GM18498 (cell line): ENCODE results near the gene MCRS1.

ENCODE experiments used
- ATAC-seq: cut with Tn5 transposase; IDR thresholded peaks from one replicate; pipeline ENCODE4 v1.9.1; 2021; ENCODE audit warnings: mild to moderate bottlenecking, moderate library complexity; ENCODE audit not compliant: unreplicated experiment

Gene MCRS1

DNA sequence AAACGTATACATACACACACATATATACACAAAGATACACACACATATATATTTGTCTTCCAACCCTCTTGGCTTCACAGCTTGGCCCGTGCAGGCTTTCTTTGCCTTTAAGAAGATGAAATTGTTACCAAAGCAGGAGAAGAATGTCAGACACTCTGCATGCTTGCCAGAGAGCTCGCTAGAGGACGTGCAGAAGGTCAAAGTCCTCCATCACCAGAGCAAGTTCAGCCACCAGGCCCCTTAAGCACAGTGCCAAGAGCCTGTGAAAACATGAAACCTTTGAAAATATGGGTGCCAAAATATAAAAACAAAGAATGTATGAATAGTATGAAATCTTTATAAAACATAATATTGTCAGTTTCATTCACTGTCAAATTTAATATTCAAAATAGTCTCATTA lies 14.9 kb upstream of the MCRS1 start:
- no peak for ATAC-seq

DNA sequence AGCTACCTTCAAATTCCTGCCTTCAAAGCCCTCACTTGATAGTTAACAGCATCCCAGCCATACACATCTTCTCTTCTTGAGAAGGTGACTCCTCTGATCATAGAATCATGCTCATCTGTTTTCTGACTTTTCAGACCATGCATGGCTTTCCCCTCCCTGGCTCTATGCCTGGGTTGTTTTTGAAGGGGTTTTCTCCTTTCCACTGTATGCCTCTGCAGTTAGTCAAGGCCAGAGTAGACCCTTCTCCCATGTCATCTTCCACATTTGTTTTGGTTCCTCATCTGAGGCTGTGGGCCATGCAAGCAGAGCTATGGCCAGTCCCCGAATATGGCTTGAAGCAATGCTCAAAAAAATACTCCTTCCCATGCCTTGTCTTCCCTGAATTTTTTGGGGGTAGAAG lies 14.3 kb upstream of the MCRS1 start:
- no peak for ATAC-seq

DNA sequence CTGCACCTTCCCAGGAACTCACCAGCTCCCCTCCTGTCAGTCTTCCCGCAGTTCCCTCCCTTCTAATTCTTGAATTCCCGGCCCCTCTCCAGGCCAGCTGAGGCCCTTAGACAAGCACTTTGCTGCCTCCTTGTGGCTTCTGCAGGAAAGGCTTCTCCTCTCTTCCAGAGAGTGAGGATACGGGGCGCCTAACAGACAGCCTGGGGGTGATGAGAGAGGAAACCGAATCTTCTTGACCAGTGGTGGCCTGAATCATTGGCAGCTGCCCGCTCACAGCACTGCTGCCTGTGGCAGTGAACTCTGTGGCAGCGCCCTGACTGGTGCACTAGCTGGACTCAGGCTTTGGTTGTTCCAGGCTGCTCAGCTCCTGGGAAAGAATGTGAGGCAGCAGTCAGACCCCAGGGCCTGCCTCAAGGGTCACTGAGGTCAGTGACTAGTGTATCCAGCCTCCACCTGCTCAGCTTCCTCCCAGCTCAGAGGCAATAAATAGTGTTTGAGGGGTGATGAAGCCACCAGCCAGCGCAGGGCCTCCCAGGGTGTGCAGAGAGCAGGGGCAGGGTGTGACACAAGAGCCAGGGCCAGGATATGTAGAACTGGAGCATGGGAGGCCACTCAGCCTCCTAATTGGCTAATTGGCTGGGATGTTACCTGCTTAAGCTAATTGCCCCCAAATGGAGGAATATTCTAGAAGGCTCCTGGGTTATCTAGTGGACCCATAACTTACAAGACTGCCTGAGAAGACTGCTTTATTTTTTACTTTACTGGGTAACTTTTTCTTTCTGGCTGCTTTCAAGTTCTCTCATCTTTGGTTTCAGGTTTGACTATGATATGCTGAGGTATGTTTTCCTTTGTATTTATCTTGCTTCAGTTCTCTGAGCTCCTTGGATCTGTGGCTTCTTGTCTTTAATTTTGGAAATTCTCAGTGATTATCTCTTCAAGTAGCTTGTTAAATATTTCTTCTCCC lies 12.9 kb upstream of the MCRS1 start:
- peak; percentile 48 for ATAC-seq

DNA sequence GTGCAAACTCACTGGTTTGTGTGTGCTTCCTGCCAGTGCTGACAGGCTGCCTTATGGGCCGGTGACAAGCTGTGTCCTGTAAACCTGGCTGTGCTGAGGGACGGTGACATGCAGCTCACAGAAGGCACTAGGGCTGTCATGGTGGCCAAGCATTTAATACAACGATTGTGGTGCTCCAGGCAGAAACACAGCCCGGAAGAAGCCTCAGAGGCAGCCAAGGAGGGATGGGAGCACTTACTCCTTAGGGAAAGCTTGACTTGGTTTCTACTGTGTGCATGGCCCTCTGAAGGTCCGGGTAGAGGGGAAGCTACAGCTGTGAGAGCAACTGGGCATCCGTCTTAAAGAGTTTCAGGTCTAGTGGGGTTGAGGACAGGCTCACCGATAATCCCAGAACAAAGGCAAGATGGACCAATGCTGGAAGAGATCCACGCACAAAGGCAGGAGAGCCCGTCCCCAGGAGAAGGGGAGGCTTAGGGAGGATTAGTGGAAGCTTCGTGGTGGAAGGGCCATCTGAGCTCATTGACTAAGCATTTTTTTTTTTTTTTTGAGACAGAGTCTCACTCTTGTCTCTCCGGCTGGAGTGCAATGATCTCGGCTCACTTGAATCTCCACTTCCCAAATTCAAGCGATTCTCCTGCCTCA lies 10.7 kb upstream of the MCRS1 start:
- no peak for ATAC-seq

DNA sequence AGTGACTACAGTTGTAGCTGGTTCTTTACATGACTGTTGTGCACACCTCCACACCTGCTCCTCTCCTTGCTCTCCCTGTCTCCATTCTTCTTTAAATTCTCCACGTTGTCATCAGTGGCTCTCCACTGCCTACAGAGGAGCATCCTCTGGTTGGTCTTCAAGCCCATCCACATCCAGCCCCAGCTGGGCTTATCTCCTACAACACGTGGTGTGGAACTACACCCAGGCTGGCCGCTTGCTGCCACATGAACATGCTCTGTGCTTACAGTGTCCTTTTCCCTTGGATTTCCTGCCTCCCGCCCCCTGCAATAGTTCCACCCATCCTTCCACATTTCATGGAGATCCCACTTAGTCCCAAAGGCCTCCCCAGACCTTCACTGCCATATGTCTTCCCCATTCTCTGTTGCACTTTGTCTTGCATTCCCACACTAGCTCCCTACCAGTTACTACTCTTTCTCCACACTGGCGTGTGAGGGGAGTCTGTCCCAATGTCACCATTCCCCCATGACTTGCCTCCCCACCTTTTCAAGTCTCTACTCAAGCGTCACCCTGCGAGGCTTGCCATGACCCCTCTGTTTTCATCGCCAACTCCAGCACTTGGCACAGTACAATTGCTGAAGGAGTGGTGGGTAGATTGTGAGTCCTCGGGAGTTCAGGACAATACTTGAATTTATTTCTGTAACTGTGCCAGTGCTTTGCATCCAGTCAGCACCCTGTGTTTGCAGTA lies 9.8 kb upstream of the MCRS1 start:
- no peak for ATAC-seq

DNA sequence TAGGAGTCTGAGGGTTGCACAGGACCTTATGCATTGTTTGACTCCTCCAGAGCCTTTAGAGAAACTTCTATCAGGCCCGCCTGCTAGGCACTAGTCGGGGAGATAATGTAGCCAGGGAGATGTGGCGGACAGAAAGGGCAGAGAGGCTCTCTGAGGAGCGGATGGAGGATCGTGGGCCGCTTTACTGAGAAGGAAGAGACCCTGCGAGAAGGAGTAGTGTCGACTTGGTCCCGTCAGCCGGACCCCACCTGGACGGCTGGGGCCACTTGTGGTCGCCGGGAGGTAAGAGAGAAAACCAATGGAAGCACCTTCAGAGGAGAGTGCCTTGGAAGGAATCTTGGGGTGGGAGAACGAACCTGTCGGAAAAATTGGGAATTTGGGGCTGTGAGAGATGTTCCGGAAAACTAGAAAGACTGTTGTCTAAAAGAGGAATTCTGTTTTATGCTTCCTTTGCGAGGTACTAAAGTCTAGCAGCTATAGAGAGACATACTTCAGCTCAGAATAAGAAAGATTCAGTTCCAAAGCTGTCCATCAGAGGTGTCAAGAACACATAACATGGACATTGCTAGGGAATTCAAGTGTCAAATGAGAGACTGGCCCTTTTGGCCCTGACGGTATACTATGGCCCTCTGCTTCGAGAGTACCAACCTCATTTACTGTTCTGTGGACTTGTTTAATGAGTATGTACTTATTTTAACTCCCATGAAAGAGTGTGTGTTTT lies 660 bp upstream of the MCRS1 start:
- ATAC-seq = peak; percentile 26

DNA sequence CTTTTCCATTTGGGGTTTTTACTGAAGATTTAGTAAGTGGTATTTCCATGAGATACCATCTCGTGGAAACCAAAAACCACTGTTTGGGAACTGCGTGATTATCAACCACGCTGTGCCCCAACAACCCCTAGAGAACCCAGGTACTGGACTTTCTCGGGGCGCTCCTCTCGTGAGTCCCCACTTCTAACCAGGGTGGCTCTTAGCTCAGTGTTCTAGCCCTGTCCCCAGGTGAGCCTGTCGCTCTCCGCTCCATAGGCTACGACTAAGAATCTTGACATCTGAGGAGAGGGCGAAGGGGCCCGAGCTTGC lies 686 bp downstream of the MCRS1 start:
- ATAC-seq = peak; percentile 19

DNA sequence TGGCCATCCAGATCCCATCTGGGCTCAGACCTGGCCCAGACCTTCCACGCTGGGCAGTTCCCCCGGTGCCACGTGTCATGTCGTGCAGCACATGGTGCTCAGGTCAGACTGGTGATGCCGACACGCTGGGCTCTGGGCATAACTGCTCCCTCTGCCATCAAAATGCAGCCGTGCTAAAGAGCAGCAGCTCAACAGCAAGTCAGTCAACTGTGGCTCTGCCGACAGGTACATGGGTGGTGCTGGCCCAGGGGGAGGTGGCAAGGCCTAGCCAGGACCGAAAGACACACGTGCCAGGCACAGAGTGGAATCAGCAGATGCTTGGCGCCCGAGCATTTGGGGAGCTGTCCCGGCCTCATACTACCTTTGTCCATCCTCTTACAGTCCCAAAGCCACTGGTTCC lies 1.6 kb downstream of the MCRS1 start:
- no peak for ATAC-seq

DNA sequence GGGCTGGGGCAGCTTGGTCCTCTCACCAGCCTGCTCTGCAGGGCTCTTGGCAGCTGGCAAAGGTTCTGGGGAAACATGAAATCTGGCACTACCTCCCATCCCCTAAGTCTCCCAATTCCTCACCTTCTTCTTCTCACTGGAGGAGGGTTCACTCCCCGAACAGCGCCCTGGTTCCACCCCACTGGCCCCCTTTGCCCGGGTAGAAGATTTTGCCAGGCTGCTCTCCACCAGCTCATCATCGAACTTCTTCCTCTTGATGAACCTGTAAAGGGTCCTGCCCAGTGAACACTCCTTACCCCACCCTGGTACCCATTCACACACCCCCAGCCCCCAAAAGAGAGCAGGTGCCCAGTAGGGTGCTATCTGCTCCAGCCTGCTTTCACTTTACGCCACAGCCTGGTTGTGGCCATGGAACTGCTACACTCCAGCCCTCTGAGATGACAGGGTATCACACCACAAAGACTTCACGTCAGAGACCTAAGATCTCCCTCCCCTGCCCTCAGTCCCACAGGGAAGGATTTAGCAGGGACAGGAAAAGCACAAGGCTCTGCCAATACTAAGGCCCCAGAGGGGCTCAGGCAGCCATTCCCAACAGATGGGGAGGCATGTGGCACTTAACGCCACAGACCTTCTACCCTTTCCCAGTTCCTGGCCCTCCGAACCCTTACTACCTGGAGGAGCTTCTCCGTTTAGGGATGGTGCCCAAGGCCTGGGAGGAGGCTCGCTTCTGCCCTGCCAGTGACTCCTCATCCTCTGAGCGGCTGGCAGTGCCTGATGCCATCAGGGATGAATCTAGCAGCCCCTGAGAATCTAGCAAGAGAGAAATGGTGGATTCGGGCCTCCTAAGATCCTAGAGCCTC lies 2.3 kb downstream of the MCRS1 start:
- no peak for ATAC-seq

DNA sequence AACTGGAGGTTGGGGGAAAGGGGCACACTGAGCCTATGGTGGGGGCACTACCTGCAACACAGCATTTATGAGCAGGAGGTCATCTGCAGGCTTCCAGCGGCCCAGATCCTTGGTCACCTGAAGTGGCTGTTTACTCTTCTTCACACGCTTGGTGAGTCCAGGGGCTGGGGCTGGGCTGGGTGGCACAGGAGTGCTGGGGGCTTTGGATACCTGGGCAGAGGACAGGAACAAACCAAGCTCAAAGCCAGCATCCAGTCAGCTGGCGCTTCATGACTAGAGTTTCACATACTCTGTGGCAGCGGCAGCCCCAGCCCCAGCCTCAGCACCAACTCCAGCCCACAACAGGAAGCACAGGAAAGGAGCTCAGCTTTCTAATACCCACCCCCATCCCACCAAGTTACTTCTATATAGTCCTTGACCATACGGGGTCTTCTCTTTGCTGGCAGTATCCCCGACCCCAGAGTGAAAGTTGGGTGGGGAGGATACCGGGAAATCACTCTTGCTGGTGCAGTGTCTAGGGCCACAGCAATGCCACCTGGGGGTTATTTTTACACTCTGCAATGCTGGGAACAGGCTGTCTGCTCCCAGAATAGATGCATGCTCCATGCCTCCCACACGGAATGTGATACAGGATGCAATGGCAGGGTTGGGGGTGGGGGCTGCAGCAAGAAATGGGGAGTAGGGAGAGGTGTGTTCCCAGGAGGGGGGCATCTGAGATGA lies 3.1 kb downstream of the MCRS1 start:
- ATAC-seq = no peak

DNA sequence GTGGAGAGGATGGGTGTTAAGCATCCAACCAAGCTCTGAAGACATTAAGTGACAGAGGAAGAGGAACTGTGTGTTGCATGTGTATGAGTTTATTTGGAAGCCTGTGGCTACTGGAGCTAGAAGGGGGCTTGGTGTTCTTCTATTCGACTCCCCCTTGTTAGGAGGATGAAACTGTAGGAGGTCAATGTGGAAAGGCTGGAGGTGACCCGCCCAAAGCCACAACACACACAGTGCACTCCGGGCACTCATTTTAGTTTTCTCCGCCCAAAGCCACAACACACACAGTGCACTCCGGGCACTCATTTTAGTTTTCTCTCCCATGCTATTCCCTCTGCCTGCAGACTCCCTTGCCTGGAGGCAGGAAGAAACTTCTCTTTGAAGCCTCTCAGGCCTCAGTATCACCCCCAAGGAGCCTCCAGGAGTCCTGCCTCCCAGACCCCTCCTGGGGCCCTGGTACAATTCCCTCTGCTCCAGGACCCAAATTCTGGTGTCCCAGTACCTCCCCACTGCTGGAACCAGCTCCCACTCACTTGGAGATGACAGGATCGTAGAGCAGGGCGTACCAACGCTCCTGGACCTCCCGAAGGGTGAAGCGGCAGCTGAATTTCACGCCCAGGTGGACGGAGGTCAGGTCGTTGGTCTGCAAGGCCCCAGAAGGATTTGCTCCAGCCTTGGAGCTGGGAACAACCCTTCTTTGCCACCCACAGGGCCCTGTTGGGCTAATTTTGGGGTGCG lies 3.8 kb downstream of the MCRS1 start:
- no peak for ATAC-seq

DNA sequence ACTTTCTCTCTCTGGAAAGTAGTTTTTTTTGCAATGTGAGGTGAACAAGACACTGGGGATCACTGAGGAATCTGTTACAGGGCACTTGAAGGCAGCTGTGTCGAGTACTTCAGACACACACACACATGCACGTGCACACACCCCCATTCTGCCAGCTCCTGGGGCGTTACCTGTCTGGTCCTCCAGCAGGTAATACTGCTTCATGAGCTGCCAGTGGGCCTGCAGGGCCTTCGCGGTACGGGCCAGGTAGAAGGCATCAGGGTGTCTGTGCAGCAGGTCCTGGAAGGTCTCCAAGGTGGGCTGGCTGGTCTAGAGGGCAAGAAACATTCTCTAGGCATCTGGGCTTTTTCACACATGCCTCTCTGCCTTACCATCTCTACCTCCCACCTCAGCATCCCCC lies 5.1 kb downstream of the MCRS1 start:
- no peak for ATAC-seq

DNA sequence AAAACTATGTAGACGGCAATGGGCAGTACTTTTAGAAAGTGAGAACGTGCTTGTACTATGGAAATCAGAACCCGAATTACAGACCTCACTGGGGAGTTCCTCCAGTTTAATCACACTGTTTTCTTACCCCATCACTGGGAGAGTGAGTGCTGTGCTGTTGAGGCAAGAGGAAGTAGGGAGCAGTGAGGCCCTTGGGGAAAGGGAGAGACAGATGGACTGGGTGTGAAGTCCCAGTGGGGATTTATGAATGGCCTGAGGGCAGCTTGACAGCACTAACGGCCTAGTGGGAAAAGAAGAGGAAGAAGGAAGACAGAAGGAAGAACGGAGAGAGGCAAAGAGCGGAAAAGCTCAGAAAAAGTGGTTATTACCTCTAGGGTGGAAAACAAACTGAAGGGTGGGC lies 5.7 kb downstream of the MCRS1 start:
- ATAC-seq = no peak

DNA sequence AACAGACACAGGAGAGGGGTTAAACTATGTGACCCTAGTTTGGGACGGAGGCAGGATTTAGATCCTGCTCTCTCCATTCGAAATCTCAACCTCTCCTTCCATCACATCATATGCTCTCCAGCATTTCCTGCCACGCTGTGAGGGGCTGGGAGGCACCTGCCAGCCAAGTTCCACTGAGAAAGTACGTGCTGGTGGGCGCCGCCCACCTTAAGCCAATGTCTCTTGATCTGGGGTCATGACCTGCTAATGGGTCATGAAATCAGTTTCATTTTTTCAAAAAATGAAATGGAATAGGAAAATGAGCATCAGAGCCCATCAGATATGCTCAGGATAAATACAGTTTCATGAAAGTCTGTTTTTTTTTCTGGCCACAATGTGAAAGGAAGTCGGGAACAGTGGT lies 7.2 kb downstream of the MCRS1 start:
- no peak for ATAC-seq

DNA sequence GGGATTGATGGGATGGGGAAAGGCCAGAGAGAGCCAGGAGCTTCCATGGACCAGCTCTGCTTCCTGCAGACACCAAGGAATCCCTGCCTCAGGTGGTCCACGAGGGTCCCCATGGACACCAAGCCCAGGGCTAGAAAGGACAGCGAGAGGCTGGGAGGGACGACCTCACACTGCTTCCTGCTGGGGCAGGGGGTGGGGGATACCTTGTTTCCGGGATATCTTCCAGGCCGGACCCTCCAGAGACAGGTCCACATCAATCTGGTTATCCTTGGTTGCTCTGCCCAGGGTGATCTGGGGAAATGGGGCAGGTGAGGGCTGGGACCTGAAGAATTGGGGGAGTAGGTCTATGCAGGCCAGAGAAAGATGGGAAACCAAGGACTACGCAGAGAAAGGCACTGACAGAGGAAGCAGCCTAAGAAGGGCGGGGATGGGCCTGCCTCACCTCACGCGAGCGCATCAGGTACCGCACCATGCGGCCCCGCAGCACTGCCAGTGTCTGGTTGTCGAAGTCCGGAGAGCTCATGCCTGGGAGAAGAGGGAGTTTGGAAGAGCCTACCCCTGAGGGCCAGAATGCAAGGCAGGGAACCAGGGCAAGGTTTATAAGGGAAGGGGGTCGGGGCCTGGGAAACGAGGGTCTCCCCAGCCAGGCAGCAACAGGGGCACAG lies 8.8 kb downstream of the MCRS1 start:
- ATAC-seq = no peak

DNA sequence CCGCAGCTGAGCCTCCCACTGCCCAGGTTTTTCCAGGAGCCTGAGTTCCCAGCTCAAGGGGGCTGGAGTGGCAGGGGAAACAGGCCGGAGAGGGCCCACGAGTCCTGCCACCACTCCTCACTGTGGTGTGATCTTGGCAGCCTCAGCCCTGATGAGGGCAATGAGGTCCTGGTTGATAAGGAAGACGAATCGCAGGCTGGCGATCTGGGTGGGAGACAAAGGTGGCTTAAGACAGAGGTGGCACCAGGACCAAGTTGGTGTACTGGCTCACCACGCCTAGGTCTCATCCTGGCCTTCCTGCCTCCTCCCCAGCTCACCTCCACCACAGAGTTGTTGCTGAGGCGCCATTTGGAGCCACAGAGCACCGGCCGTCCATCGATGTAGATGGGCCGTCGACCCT lies 9.4 kb downstream of the MCRS1 start:
- no peak for ATAC-seq

DNA sequence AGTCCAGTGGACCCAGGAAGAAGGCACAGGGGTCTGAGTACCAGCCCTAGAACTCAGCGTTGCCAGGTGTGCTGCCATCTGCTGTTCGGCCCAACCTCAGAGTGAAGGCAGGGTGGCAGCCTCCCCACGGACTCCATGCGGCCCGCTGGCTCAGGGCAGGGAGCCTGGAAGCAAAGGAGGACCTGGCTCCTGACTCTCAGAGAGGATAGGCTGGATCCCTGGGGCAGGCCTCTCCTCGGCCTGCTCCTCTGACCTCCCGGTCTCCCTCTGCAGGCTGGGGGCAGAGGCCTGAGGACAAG lies 10.1 kb downstream of the MCRS1 start:
- no peak for ATAC-seq

DNA sequence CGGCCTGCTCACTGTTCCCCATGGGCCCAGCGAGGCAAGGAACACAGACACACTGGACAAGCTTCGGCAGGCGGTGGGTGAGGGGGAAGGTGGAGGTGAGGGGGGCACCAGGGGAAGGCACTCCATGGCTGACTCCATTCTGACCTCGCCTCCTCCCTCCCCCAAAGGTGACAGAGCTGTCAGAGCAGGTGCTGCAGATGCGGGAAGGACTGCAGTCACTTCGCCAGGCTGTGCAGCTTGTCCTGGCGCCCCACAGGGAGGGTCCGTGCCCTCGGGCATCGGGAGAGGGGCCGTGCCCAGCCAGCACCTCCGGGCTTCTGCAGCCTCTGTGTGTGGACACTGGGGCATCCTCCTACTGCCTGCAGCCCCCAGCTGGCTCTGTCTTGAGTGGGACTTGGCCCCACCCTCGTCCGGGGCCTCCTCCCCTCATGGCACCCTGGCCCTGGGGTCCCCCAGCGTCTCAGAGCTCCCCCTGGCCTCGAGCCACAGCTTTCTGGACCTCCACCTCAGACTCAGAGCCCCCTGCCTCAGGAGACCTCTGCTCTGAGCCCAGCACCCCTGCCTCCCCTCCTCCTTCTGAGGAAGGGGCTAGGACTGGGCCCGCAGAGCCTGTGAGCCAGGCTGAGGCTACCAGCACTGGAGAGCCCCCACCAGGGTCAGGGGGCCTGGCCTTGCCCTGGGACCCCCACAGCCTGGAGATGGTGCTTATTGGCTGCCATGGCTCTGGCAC lies 10.6 kb downstream of the MCRS1 start:
- no peak for ATAC-seq
